ENCODE measurements around the gene ADCY7.

The ADCY7 gene

GRCh38 chr16:50267651-50268050 lies 1.3 kb downstream of the ADCY7 start:
- DNase-seq (ENCODE audit: low read depth in 2 of 2) = no peak

DNA sequence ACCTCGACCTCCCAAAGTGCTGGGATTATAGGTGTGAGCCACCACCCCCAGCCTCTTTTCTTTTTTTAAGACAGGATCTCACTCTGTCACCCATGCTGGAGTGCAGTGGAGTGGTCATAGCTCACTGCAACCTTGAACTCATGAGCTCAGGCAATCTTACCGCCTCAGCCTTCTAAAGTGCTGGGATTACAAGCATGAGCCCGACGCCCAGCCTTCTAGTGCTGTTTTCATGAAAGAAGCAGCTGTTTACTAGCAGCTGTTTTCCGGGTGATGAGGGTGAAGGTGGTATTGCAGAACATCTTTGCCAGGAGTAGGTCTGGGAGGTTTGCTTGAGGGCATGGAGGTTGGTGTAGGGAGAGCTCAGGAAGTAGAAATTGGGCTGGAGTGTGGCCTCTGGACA lies 2.0 kb downstream of the ADCY7 start:
- no peak for DNase-seq (ENCODE audit: low read depth in 2 of 2)

DNA sequence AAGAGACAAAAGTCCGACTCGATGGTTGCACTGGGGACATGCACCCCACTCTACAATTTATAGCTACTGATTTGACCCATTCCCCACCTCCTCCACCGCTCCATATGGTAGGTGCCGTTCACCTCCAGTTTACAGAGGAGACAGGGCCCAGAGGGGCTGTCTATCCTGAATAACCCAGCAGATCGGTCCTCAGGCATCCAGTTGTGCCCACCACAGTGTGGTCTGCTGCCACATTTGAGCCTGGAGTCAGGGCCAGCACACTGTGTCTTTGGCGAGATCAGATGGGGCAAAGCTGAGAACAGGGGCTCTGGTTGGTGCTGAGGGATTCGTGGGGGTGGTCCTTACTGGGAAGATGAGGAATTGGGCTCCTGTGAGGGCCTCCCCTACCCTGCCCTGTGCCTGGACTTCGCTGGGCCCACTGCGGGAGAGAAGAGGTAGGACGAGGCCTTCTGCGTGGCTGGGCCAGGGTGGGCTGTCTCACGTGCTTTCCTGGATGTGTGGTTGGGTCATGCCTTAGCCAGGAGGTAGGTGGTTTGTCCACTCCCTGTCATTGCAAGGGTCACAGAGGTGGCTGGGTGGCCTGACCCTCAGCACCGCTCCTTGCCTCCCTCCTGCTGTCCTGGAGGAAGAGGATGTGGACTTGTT lies 2.8 kb downstream of the ADCY7 start:
- DNase-seq (ENCODE audit: low read depth in 2 of 2) = no peak

GRCh38 chr16:50269769-50270509 lies 3.6 kb downstream of the ADCY7 start:
- DNase-seq (ENCODE audit: low read depth in 2 of 2) = no peak

DNA sequence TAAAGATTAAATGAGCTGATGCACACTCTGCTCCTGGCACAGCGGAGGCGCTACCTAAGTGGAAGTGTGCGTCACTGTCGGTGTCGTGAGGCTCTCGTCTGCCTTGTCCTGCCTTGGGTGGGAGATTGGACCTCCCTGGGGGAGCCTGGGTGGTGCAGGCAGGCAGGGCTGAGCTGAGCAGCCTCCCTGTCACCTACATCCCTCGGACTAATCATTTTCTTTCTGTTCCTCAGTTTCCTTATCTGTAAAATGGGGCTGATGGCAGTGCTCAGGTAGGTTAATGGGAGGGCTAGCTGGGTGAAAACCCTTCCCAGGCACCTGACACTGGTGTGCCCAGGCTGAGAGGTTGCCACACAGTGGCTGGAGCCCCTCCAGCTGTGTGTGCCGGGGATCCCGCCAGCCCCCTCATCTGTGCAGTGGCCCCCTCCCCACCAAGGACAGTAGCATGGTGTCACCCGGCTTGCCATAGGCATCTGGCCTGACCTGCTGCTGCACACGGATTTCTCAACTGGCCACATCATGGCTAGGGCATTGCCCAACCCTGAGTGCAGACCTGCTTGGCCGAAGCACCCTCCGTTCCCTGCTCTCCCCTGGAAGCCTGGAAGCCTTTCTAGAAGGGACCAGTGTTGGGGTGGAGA lies 4.3 kb downstream of the ADCY7 start:
- no peak for DNase-seq (ENCODE audit: low read depth in 2 of 2)

DNA sequence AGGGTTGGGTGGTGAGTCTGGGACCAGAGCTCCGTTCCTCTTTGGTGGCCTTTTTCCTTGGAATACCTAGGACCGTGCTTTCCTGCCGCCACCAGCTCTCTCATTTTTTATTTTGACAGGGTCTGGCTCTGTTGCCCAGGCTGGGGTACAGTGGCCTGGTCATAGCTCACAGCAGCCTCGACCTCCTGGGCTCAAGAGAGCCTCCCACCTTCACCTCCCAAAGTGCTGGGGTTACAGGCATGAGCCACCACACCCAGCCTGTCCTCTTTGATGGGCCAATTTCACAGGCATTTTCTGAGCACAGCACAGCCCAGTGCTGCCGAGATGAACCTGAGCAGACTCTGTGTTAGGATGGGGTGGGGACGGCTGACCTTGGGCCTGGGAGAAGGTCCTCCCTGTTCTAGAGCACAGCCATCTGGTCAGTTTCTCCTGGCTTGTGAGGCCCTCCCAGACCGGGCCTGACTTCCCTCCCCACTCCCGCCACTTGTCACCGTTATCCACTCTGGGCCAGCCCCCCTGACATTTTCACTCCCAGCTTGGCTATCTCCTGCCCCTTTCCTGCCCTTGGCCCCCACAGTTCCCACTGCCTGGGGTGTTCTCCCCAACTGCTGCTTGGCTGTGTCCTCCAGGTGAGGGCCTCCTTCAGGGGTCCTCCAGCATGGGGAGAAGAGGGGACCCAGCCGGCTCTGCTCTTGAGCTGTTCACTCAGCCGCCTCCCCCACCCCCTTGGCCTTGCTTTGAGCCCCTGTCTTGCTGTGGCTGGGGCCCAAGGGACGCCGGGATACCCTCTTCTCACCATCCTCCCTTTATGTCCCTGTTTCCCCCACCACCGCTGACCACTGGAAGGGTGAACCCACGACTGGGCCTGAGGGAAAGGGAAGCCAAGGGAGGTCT lies 5.0 kb downstream of the ADCY7 start:
- DNase-seq (ENCODE audit: low read depth in 2 of 2) = no peak

- no peak for DNase-seq (ENCODE audit: low read depth in 2 of 2)
These were observed 5.8 kb downstream of the ADCY7 start for GRCh38 chr16:50272111-50272571.

GRCh38 chr16:50272687-50273381 lies 6.5 kb downstream of the ADCY7 start:
- DNase-seq (ENCODE audit: low read depth in 2 of 2) = no peak

DNA sequence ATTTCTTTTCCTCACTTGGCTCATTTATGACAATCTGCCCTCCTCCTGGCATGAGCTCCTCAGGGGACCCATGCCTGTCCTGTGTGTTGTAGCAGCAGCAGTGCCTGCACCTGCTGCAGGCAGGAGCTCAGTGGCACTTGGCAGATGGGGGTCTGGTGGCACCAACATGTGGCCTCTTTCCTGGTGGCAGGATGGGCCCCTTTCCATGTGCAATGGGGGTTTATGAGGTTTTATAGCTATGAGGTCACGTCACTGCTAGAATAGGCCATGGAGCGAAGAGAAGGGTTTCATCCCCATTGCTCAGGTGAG lies 7.0 kb downstream of the ADCY7 start:
- no peak for DNase-seq (ENCODE audit: low read depth in 2 of 2)

DNA sequence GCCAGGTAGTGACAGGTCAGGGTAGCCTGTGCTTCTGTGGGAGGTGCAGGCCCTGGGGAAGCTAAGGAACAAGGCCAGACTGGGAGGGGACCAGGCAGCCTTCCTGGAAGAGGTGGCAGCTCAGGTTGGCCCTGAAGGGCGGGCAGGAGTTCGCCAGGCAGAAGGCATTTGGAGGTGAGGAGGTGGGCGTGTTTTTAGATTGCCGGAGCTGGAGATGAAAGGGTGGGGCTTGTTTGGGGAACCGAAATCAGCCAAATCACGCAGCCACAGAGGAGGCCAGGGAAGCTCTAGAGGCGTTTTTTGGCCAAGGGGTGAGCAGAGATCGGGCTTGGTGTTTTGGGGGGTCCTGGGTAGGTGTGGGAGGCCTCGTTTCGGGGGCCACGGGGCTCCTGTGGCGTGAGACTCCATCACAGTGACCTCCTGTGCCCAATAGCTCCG lies 7.6 kb downstream of the ADCY7 start:
- no peak for DNase-seq (ENCODE audit: low read depth in 2 of 2)

GRCh38 chr16:50274326-50275097 lies 8.2 kb downstream of the ADCY7 start:
- DNase-seq (ENCODE audit: low read depth in 2 of 2) = no peak

- DNase-seq (ENCODE audit: low read depth in 2 of 2) = no peak
These were observed 8.7 kb downstream of the ADCY7 start for GRCh38 chr16:50275098-50275415.

- no peak for DNase-seq (ENCODE audit: low read depth in 2 of 2)
These were observed 9.3 kb downstream of the ADCY7 start for GRCh38 chr16:50275428-50276325.

- DNase-seq (ENCODE audit: low read depth in 2 of 2) = no peak
These were observed 9.9 kb downstream of the ADCY7 start for GRCh38 chr16:50276326-50276640.

DNA sequence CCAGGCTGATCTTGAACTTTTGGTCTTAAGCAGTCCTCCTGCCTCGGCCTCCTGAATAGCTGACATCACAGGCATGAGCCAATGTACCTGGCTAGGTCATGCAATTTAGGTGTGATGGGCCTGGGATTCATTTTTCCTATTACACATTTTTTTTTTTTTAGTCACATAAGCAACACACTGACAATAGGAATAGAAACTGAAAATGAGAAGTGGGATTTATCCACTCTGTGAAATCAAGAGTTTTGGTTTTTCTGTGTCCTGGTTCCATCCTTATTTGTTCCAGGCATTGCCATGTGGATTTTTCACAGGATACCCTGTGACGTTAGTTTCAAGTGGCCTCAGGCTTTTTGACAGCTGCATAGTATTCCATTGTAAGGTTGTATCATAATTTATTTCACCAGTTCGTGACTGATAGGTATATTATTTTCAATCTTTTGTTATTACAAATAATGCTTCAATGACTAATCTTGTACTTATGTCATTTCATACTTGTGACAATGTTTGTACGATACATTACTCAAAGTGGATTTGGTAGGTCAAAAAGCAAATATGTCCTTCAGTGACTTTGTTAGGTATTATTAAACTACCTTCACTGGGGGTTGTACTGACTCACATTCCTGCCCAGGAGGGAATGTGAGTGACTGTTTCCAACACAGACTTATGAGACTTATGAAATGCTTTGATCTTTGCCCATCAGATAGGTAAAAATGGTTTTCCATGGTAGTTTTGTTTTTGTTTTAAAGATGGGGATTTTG lies 10.6 kb downstream of the ADCY7 start:
- no peak for DNase-seq (ENCODE audit: low read depth in 2 of 2)

DNA sequence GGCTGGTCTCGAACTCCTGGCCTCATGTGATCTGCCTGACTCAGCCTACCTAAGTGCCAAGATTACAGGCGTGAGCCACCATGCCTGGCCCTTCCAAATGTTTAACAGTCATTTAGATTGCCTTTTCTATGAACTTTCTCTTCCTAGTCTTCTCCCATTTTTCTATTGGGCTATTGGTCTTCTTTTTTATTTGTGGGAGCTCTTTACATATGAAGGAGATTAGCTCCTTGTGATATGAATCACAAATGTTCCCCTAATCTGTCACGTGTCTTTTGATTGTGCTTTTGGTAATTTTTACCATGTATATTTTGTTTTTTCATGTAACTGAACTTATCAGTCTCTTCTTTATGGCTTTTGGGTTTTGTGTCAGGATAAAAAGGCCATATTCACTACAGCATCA lies 11.9 kb downstream of the ADCY7 start:
- no peak for DNase-seq (ENCODE audit: low read depth in 2 of 2)

DNA sequence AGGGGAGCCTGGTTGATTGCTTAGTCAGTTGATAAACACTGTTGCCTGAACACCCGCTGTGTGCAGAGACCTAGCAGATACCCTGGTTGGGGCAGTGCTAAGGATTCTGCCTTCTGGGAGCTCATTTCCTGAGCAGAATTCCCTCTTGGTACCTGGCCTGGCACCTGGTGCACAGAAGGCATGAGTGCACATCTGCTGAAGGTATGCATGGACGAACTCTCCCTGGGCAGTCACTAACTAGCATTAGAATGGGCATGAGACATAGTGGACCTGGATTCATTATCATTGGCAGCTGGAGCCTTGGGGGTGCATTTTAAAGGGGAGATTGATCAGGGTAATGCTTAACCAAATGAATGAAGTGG lies 13.1 kb downstream of the ADCY7 start:
- no peak for DNase-seq (ENCODE audit: low read depth in 2 of 2)

GRCh38 chr16:50280932-50281331 lies 14.6 kb downstream of the ADCY7 start:
- no peak for DNase-seq (ENCODE audit: low read depth in 2 of 2)

GRCh38 chr16:50281391-50282009 lies 15.1 kb downstream of the ADCY7 start:
- no peak for DNase-seq (ENCODE audit: low read depth in 2 of 2)
